LNCAP (cell line): ENCODE results near the gene NSUN5.

Source experiments
- TF ChIP-seq, protein P1 (sequence below): fragments of 450-650 bp; IDR thresholded peaks from 2 replicates; pipeline ENCODE4 v1.5.1; 2017; ENCODE audit warnings: mild to moderate bottlenecking

NSUN5 gene

DNA sequence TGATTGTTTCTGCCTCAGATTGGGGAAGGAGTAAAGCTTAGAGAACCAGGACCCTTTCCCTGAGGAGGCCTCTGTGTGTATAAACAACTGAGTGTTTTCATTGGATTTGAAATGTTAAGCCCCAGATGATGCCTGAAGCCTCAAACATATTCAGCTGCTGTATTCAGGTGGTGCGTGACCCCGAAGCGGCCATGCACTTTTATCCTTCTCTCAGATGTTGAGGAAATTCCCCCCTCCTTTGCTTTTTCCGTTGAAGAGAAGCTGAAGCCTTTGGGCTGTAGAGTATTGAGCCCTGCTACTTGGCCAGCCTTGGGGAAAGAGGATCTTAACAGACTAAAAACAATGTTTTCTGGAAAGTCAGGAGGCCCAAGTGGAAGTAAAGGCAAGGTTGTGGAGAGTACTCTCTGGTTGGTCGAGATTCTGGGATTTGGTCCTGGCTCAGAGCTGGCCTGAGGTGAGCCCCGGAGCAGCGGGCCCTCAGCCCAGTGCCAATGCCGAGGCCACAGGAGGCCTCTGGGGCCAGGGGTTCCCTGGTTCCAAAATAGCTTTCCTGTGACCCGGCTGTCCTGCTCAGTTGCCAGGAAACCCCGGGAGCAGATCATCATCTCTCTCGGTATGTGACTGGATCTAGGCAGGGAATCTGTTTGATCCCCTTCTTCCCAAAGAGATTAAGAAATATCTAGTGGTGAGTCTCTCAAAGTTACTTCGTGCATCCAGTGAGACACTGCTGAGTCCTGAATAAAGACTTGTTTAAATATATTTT lies 41.9 kb upstream of the NSUN5 start:
- TF ChIP-seq, protein P1, sequence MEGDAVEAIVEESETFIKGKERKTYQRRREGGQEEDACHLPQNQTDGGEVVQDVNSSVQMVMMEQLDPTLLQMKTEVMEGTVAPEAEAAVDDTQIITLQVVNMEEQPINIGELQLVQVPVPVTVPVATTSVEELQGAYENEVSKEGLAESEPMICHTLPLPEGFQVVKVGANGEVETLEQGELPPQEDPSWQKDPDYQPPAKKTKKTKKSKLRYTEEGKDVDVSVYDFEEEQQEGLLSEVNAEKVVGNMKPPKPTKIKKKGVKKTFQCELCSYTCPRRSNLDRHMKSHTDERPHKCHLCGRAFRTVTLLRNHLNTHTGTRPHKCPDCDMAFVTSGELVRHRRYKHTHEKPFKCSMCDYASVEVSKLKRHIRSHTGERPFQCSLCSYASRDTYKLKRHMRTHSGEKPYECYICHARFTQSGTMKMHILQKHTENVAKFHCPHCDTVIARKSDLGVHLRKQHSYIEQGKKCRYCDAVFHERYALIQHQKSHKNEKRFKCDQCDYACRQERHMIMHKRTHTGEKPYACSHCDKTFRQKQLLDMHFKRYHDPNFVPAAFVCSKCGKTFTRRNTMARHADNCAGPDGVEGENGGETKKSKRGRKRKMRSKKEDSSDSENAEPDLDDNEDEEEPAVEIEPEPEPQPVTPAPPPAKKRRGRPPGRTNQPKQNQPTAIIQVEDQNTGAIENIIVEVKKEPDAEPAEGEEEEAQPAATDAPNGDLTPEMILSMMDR = no peak

- TF ChIP-seq, protein P1 = no peak
Measured at GRCh38 chr7:73349763-73350162, 41.1 kb upstream of the NSUN5 start.

GRCh38 chr7:73345951-73346350 lies 37.3 kb upstream of the NSUN5 start:
- TF ChIP-seq, protein P1 = no peak

GRCh38 chr7:73345538-73345937 lies 36.9 kb upstream of the NSUN5 start:
- TF ChIP-seq, protein P1 = no peak

GRCh38 chr7:73343671-73344380 lies 35.2 kb upstream of the NSUN5 start:
- TF ChIP-seq, protein P1 = no peak

GRCh38 chr7:73342645-73343044 lies 34.0 kb upstream of the NSUN5 start:
- TF ChIP-seq, protein P1 = peak; percentile 30; the same call in 1 of the 2 replicates

DNA sequence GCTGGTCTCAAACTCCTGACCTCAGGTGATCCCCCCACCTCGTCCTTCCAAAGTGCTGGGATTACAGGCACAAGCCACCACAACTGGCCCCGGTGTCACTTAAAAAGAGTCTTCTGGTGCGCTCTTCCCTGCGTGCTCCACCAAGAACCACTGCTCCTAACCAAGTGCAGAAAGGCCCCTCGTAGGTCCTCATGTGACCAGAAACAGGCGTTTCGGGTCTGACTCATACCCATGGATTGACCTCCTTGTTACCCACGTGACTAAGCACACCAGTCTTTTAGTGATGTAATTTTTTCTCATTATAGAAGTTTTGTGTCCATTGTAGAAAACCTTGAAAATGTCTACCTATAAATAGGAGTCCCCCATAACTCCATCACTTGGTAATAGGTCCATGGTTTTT lies 33.3 kb upstream of the NSUN5 start:
- TF ChIP-seq, protein P1 = no peak
